Measurements from ENCODE around the gene IL13RA2. TPM values are rescaled to one million over a fixed set of nuclear protein-coding genes. Genes with fewer than 3 reads are reported as not detected.

IL13RA2 gene
- total RNA-seq, 1 experiment from 2014 or later = not detected

- intact Hi-C loops (cut with micrococcal nuclease; ENCODE audit: unreplicated experiment) = loop anchor here (1.0 to 10.0 kb wide), 4 partner anchors 187 to 348 kb away; no protein-coding TSS in a partner anchor
- Histone ChIP-seq H3K9me3 (no peaks in the 10 kb centered on the region), H3K27me3 (replicated peaks; ENCODE audit: control insufficient read depth, insufficient read depth, low read length) (no peaks in the 10 kb centered on the region), H3K4me3 (ENCODE audit: low read depth, low read length) (no peak overlapping the region), H3K36me3 (ENCODE audit: control insufficient read depth, insufficient read depth, low read length) (no peaks in the 10 kb centered on the region), H3K4me1 (no peaks in the 10 kb centered on the region)
- Mint-ChIP-seq H3K4me1 (ENCODE audit: low read depth, unreplicated experiment) (no peaks in the 10 kb centered on the region), H3K27ac (ENCODE audit: unreplicated experiment) (no peak overlapping the region), H3K36me3 (ENCODE audit: insufficient read depth, unreplicated experiment) (no peaks in the 10 kb centered on the region), H3K9me3 (ENCODE audit: unreplicated experiment) (no peaks in the 10 kb centered on the region), H3K4me3 (ENCODE audit: unreplicated experiment) (no peak overlapping the region), H3K27me3 (ENCODE audit: insufficient read depth, unreplicated experiment) (no peaks in the 10 kb centered on the region)
- no TSS peak for BruUV-seq (replicated peaks)
- POLR2A ChIA-PET = no interaction called here
- CTCF ChIA-PET = interaction anchor here (0.5 to 1.4 kb wide), 4 partner anchors 242 to 336 kb away, joined by 3 to 12 read pairs (median 4); no protein-coding TSS in a partner anchor
- DNase-seq = no peak
- TF ChIP-seq CTCF (IDR thresholded peaks at IDR 0.05; ENCODE audit: insufficient read depth in 1 of 2, low read depth in 1 of 2, low read length in 1 of 2, severe bottlenecking in 1 of 2, unreplicated experiment in 1 of 2) = peak; percentile 6 to 20
Observed at GRCh38 chrX:114959729-114960128, 57.7 kb downstream of the IL13RA2 start.

Other genes starting within 250 kb of the IL13RA2 start
- gene RBMXL3, start 171.8 kb upstream of the IL13RA2 start, total RNA-seq (2022) = not detected in 2 replicates
- gene LRCH2, start 216.5 kb upstream of the IL13RA2 start, total RNA-seq (2022) = 0.18 and 0.19 TPM in 2 replicates